IMR-90 (cell line): ENCODE measurements around the gene CCDC181. TPM values are rescaled to one million over a fixed set of nuclear protein-coding genes. Genes with fewer than 3 reads are reported as not detected.

Experiments
- ATAC-seq: fragments of 200-7000 bp; cut with Tn5 transposase; 2 replicates; pipeline ENCODE4 v1.9.1; 2020; ENCODE audit warnings: low read depth, mild to moderate bottlenecking, moderate library complexity
- BruUV-seq: library from RNA; stranded (reverse); fragments of 400-500 nt; replicated peaks from 2 replicates; lab custom pipeline; 2021; lab: Mats Ljungman, UMichigan
- CTCF ChIA-PET: fragments of 300-600 bp; formaldehyde crosslinking; extraction: SDS; loops from one replicate; lab custom pipeline; 2021; ENCODE audit warnings: antibody characterized with exemption; lab: Yijun Ruan, JAX
- POLR2A ChIA-PET: fragments of 300-600 bp; sonication (Branson Sonifier 250); formaldehyde crosslinking; loops from one replicate; lab custom pipeline; 2022; ENCODE audit warnings: antibody characterized with exemption; ENCODE audit not compliant: unreplicated experiment; lab: Charles Lee
- DNase-seq: peaks from one replicate; pipeline ENCODE4 v3.0.0; 2013
- H2AFZ ChIP-seq: replicated peaks from 2 replicates; pipeline ENCODE3; 2013; ENCODE audit warnings: low read length, mild to moderate bottlenecking; ENCODE audit not compliant: poor library complexity
- H2AK5ac ChIP-seq: 2 replicates; pipeline ENCODE4 v1.6.1; 2013; ENCODE audit warnings: low read depth, low read length, inconsistent platforms
- H2AK9ac ChIP-seq: replicated peaks from 2 replicates; pipeline ENCODE3; 2013; ENCODE audit warnings: mild to moderate bottlenecking, low read depth, low read length, moderate library complexity; ENCODE audit not compliant: poor library complexity
- H2BK120ac ChIP-seq: 2 replicates; pipeline ENCODE4 v1.6.1; 2013; ENCODE audit warnings: low read depth, low read length, inconsistent platforms
- H2BK15ac ChIP-seq: 3 replicates; pipeline ENCODE4 v1.6.1; 2013; ENCODE audit warnings: low read depth, low read length, inconsistent platforms
- H2BK20ac ChIP-seq: 2 replicates; pipeline ENCODE4 v1.6.1; 2013; ENCODE audit warnings: low read depth, mild to moderate bottlenecking, inconsistent platforms, low read length, moderate library complexity
- H2BK5ac ChIP-seq: 2 replicates; pipeline ENCODE4 v1.6.1; 2013; ENCODE audit warnings: mild to moderate bottlenecking, low read depth, low read length, inconsistent platforms; ENCODE audit not compliant: poor library complexity, severe bottlenecking
- H3K14ac ChIP-seq: replicated peaks from 2 replicates; pipeline ENCODE4 v1.6.1; 2013; ENCODE audit warnings: low read depth, low read length, inconsistent platforms
- H3K18ac ChIP-seq: 2 replicates; pipeline ENCODE4 v1.6.1; 2013; ENCODE audit warnings: low read depth, low read length, control low read depth
- H3K23ac ChIP-seq: 2 replicates; pipeline ENCODE4 v1.6.1; 2013; ENCODE audit warnings: low read depth, low read length, inconsistent platforms
- H3K27ac ChIP-seq: 2 replicates; pipeline ENCODE4 v1.5.1; 2013; ENCODE audit warnings: mild to moderate bottlenecking, control low read depth, low read length; ENCODE audit not compliant: insufficient read depth
- H3K27me3 ChIP-seq: 2 replicates; pipeline ENCODE4 v1.6.1; 2013; ENCODE audit warnings: low read length; ENCODE audit not compliant: control insufficient read depth, insufficient read depth
- H3K36me3 ChIP-seq: 2 replicates; pipeline ENCODE4 v1.6.1; 2013; ENCODE audit warnings: low read length, mixed read lengths; ENCODE audit not compliant: control insufficient read depth, insufficient read depth
- H3K4ac ChIP-seq: 2 replicates; pipeline ENCODE4 v1.6.1; 2013; ENCODE audit warnings: low read depth, low read length, inconsistent platforms
- H3K4me1 ChIP-seq: 2 replicates; pipeline ENCODE4 v1.6.1; 2013; ENCODE audit warnings: low read length, mixed read lengths; ENCODE audit not compliant: control insufficient read depth, insufficient read depth
- H3K4me2 ChIP-seq: 2 replicates; pipeline ENCODE4 v1.6.1; 2013; ENCODE audit warnings: low read depth, mild to moderate bottlenecking, control low read depth, low read length, moderate library complexity
- H3K4me3 ChIP-seq: 2 replicates; pipeline ENCODE4 v1.5.1; 2013; ENCODE audit warnings: low read depth, mild to moderate bottlenecking, control low read depth, low read length, moderate library complexity; ENCODE audit not compliant: insufficient read depth
- H3K56ac ChIP-seq: 2 replicates; pipeline ENCODE4 v1.6.1; 2013; ENCODE audit warnings: low read length, inconsistent platforms; ENCODE audit not compliant: insufficient read depth; ENCODE audit errors: extremely low read depth
- H3K79me1 ChIP-seq, 2 experiments: 2 replicates each; pipeline ENCODE4 v1.6.1; 2013; ENCODE audit warnings: low read length in 2 of 2, inconsistent platforms in 1 of 2, low read depth in 1 of 2
- H3K9ac ChIP-seq: 2 replicates; pipeline ENCODE4 v1.6.1; 2013; ENCODE audit warnings: low read depth, low read length, control low read depth
- H3K9me1 ChIP-seq: 2 replicates; pipeline ENCODE4 v1.6.1; 2013; ENCODE audit warnings: low read length, inconsistent platforms; ENCODE audit not compliant: insufficient read depth
- H3K9me3 ChIP-seq: 2 replicates; pipeline ENCODE4 v1.6.1; 2013; ENCODE audit warnings: low read length; ENCODE audit not compliant: control insufficient read depth, insufficient read depth
- H4K20me1 ChIP-seq: 2 replicates; pipeline ENCODE4 v1.6.1; 2013; ENCODE audit warnings: low read length, inconsistent platforms; ENCODE audit not compliant: insufficient read depth
- H4K5ac ChIP-seq: 2 replicates; pipeline ENCODE4 v1.6.1; 2013; ENCODE audit warnings: mild to moderate bottlenecking, low read depth, low read length, control low read depth
- H4K8ac ChIP-seq, 2 experiments: 2 replicates each; pipeline ENCODE4 v1.6.1; 2013; ENCODE audit warnings: low read depth in 2 of 2, low read length in 2 of 2, control low read depth in 1 of 2, inconsistent platforms in 1 of 2
- H4K91ac ChIP-seq: 2 replicates; pipeline ENCODE4 v1.6.1; 2013; ENCODE audit warnings: low read depth, low read length, inconsistent platforms; ENCODE audit not compliant: insufficient read depth
- CEBPB ChIP-seq: IDR thresholded peaks from 2 replicates; pipeline ENCODE4 v1.6.1; 2012; ENCODE audit warnings: low read depth, low read length, improper control_type of control experiment
- MAZ ChIP-seq: IDR thresholded peaks from 2 replicates; pipeline ENCODE4 v1.6.1; 2012; ENCODE audit warnings: low read depth, mild to moderate bottlenecking, low read length, improper control_type of control experiment, moderate library complexity, borderline replicate concordance
- NFE2L2 ChIP-seq: fragments of 150-350 bp; IDR thresholded peaks from 2 replicates; pipeline ENCODE4 v1.6.1; 2016; ENCODE audit warnings: low read depth, mild to moderate bottlenecking, low read length
- POLR2A ChIP-seq: IDR thresholded peaks from 2 replicates; pipeline ENCODE4 v1.6.1; 2012; ENCODE audit warnings: mild to moderate bottlenecking, low read depth, low read length
- RAD21 ChIP-seq: IDR thresholded peaks from 2 replicates; pipeline ENCODE4 v1.6.1; 2012; ENCODE audit warnings: low read length, improper control_type of control experiment
- RCOR1 ChIP-seq: IDR thresholded peaks from 2 replicates; pipeline ENCODE4 v1.6.1; 2012; ENCODE audit warnings: mild to moderate bottlenecking, low read length, improper control_type of control experiment; ENCODE audit not compliant: insufficient replicate concordance
- WGBS, 2 experiments: methylation state at CpG; one replicate each; pipeline versions ENCODE4 v1.1.5 to v1.1.7; 2013; ENCODE audit warnings: missing lambda C conversion rate in 2 of 2; ENCODE audit not compliant: insufficient read length in 1 of 2; ENCODE audit errors: extremely low coverage in 2 of 2; 5-methylcytosine and 5-hydroxymethylcytosine counted together
- dilution Hi-C: fragments of 300-500 bp; cut with HindIII; formaldehyde crosslinking; loops from one replicate; pipeline ENCODE4 v1.14.3; 2018; ENCODE audit warnings: low sequenced_read_pairs; ENCODE audit not compliant: unreplicated experiment
- in situ Hi-C: fragments of 300-500 bp; cut with MboI; formaldehyde crosslinking; loops from 3 replicates; pipeline ENCODE4 v1.14.3; 2019; ENCODE audit warnings: low sequenced_read_pairs, inconsistent platforms, mixed read lengths
- intact Hi-C: fragments of 100-400 bp; cut with micrococcal nuclease; formaldehyde crosslinking; loops from 2 replicates; pipeline ENCODE4 v1.10.0; 2022
- polyA plus RNA-seq, 3 experiments: library from polyadenylated mRNA; depleted of rRNA; stranded (reverse); fragments of >200 nt; gene quantifications; 2 replicates each; pipeline ENCODE4 v1.2.3, GENCODE V29; 2012; ENCODE audit warnings: low replicate concordance in 1 of 3
- total RNA-seq: library from RNA; depleted of rRNA; stranded (reverse); fragments of >200 nt; gene quantifications from 2 replicates; pipeline ENCODE4 v1.2.3, GENCODE V29; 2012
- TF ChIP-seq, protein P1 (sequence below): conservative IDR thresholded peaks from 2 replicates; pipeline ENCODE4 v1.5.1; 2012; ENCODE audit warnings: mild to moderate bottlenecking, low read depth, low read length, improper control_type of control experiment

The CCDC181 gene
- total and polyA plus RNA-seq, 2 of the 4 experiments (the other 2 are of a cell fraction): 0.03 TPM; not detected in 1

DNA sequence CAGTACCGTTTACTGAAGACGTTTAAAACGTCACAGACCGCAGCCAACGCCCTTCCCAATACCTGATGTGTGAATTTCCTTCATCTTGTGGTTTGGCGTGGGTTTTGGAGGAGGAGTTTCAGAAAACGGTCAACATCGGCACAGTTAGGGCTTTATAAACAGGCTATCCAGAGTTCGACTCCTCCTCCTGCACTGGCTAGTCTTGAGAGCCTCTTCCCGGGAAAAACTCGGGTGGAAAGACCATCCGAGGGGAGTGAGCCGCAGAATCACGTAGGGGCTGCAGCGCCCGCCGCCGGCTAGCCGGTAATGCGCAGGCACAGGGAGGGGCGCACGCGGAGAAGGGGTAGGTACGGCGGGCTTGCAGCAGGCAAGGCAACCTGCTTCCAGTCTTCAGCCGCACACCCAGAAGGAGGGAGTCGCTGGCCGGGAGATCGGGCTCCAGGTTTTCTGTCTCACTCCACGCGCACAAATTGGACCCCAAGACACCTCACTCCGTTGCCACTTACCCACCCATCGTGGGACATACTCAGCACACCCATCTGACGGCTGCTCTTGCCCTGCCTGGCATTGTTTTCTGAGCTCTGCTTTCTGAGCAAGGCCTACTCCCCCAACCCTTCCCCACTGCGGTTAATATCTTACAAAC lies 33.0 kb upstream of the CCDC181 start:
- Histone ChIP-seq H3K4me1 (no peaks in the 10 kb centered on the region), H3K18ac (no peak overlapping the region), H3K9me1 (no peaks in the 10 kb centered on the region), H3K9me3 (no peaks in the 10 kb centered on the region), H3K4me3 (peak overlapping the region; percentile 33), H4K91ac (no peak overlapping the region), H2BK5ac (no peak overlapping the region), H3K9ac (no peak overlapping the region), H4K20me1 (no peaks in the 10 kb centered on the region), H2BK120ac (no peak overlapping the region), H4K8ac (no peak overlapping the region), H3K14ac (no peak overlapping the region), H3K4me2 (peak overlapping the region; percentile 81), H2BK20ac (no peak overlapping the region), H2AK9ac (no peak overlapping the region), H3K4ac (no peak overlapping the region), H3K36me3 (peaks cover under 1% of the 10 kb centered on the region; the same call in 1 of the 2 replicates), H2AK5ac (no peak overlapping the region), H3K79me1 (no peaks in the 10 kb centered on the region), H4K5ac (no peak overlapping the region), H2BK15ac (no peak overlapping the region), H3K56ac (no peak overlapping the region), H3K27me3 (no peaks in the 10 kb centered on the region), H3K27ac (no peak overlapping the region), H3K23ac (peak overlapping the region; percentile 51; the same call in 1 of the 2 replicates), H2AFZ (peak overlapping the region; percentile 91)
- POLR2A ChIA-PET: no interaction called here
- 10% methylated on average over 5 of the region's 35 CpGs; no CpG with 5 or more reads in 1 of the 2 experiments for WGBS, 2 experiments
- in situ Hi-C loops (loop anchor here (5.0 kb wide), 1 partner anchor 82 kb away; no protein-coding TSS in a partner anchor), intact Hi-C loops (loop anchor here (5.0 kb wide), 1 partner anchor 858 kb away; no protein-coding TSS in a partner anchor), dilution Hi-C loops (no loop called here)
- CTCF ChIA-PET: no interaction called here
- no TSS peak for BruUV-seq
- TF ChIP-seq RAD21 (no peak), CEBPB (no peak), POLR2A (no peak), NFE2L2 (no peak), RCOR1 (no peak), MAZ (no peak)
- TF ChIP-seq, protein P1, sequence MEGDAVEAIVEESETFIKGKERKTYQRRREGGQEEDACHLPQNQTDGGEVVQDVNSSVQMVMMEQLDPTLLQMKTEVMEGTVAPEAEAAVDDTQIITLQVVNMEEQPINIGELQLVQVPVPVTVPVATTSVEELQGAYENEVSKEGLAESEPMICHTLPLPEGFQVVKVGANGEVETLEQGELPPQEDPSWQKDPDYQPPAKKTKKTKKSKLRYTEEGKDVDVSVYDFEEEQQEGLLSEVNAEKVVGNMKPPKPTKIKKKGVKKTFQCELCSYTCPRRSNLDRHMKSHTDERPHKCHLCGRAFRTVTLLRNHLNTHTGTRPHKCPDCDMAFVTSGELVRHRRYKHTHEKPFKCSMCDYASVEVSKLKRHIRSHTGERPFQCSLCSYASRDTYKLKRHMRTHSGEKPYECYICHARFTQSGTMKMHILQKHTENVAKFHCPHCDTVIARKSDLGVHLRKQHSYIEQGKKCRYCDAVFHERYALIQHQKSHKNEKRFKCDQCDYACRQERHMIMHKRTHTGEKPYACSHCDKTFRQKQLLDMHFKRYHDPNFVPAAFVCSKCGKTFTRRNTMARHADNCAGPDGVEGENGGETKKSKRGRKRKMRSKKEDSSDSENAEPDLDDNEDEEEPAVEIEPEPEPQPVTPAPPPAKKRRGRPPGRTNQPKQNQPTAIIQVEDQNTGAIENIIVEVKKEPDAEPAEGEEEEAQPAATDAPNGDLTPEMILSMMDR: no peak
- ATAC-seq: peak; percentile 37
- DNase-seq: peak; percentile 28
